H1 (cell line): ENCODE measurements around the gene RPL19. TPM values are rescaled to one million over a fixed set of nuclear protein-coding genes. Genes with fewer than 3 reads are reported as not detected.

Source experiments
- CEBPB ChIP-seq: IDR thresholded peaks from 2 replicates; pipeline ENCODE4 v1.6.1; 2012; ENCODE audit warnings: low read depth, low read length
- GTF2F1 ChIP-seq: IDR thresholded peaks from 2 replicates; pipeline ENCODE4 v1.6.1; 2012; ENCODE audit warnings: low read depth, low read length, improper control_type of control experiment, borderline replicate concordance
- RXRA ChIP-seq: IDR thresholded peaks from 2 replicates; pipeline ENCODE4 v1.6.1; 2011; ENCODE audit warnings: low read depth, mild to moderate bottlenecking, low read length, moderate library complexity; ENCODE audit not compliant: insufficient read depth
- polyA plus RNA-seq, 7 experiments: library from polyadenylated mRNA; depleted of rRNA in 3 of 7; stranded (reverse) in 5 of 7; unstranded in 2 of 7; fragments of >200 nt in 5 of 7; fragments of 200-250 nt in 2 of 7; gene quantifications; 1 replicate in 5 of 7; 2 replicates in 1 of 7; 4 replicates in 1 of 7; pipeline versions ENCODE4 v1.2.1 to v1.2.3, GENCODE V29; 2011 to 2013; ENCODE audit warnings: missing spikeins in 2 of 7, mixed read lengths in 2 of 7
- total RNA-seq: library from RNA; stranded (reverse); fragmentation: NEBNext Ultra II Directional; extraction: Animal tissue kit (Norgen Biotek cat#: 25700); gene quantifications from 2 replicates; pipeline ENCODE4 v1.2.1, GENCODE V29; 2021

RPL19 gene
- total and polyA plus RNA-seq, 2 of the 8 experiments (the other 6 are each of a cell fraction or from before 2014, with no cell fraction given) = 2,108 to 2,182 TPM

DNA sequence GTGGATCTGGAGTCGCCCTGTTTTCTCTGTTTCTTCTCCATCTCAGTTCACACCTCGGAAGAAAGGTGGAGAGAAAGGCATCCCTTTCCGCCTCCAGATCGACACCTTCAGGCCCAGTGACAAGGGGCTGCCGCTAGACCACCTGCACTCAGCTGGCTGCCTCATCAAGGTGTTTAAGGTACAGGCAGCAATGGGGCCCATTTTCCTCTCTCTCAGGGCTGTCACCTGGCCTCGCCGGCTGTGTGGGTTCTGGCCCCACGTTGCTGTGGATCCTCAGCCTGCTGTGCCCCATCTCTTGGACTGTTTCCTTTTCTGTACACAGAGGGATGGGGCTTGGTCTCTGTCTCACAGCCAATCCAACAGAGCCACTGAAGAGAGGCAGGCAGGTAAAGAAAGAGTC lies 43.1 kb downstream of the RPL19 start (continued):
- TF ChIP-seq GTF2F1 (no peak), CEBPB (no peak), RXRA (no peak)
- TF ChIP-seq, all 59 proteins: peak for 0
